ENCODE data around the gene ST3GAL6.

Gene ST3GAL6

DNA sequence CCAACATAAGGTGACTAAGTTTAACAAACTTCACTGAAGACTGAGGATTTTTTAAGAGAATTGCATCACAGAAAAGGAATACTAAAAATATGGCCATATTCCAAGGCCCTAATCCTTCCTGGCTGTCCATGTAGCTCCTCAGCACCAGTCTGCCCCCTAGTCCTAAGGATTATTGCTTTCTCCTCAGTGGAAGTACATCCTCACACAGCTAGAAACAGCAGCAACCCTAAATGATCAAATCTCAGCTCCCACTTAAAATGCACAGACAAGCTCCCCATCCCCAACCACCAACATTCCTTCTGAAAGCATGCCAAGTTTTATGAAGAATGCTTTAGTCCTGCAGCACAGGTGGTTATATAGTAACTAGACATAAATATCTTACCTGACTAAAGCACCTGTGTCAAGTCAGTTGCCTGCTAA lies 14.7 kb downstream of the ST3GAL6 start:
- no peak for DNase-seq

DNA sequence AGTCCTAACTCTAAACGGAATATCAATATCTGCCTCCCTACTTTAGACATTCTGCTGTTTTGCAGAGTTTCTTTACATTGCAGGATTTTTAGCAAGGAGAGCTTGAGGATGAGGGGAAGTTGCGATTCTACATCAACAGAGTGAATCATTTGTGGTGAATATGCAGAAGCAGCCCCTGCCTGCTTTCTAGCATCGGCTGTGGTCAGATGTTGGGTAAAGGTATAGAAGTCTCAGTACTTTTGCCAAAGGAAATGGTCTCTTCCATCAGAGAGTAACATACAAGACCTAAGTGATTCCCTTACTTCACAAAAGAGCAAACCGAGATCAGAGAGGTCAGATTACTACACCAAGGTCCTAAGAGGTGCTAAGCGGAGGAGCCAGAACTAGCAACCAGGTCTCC lies 15.2 kb downstream of the ST3GAL6 start:
- DNase-seq, result no peak

DNA sequence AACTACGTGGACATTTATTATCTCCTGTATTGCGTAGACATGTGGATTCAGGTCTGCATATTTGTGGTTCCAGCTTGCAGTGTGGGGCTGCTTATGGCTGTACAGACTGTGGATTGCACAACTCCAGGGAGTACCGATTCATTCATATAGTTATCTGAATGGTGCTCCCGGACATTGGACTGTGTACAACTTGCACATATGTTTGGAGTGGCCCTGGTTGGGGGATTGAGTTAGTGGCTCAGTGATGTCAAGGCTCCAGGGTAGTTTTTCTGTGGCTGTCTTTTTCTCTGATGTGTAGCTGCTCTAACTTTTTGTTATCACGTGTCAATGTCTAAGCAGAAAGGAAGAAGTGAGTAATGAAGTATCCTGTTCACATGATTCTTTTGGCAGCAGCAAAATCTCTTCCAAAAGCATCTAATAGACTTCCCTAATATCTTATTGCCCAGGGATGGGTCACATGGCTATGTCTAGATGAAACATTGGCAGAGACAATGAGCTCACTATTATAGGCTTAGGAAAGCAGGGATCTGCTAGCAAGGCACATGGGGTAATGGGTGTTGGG lies 15.8 kb downstream of the ST3GAL6 start:
- DNase-seq, result no peak

DNA sequence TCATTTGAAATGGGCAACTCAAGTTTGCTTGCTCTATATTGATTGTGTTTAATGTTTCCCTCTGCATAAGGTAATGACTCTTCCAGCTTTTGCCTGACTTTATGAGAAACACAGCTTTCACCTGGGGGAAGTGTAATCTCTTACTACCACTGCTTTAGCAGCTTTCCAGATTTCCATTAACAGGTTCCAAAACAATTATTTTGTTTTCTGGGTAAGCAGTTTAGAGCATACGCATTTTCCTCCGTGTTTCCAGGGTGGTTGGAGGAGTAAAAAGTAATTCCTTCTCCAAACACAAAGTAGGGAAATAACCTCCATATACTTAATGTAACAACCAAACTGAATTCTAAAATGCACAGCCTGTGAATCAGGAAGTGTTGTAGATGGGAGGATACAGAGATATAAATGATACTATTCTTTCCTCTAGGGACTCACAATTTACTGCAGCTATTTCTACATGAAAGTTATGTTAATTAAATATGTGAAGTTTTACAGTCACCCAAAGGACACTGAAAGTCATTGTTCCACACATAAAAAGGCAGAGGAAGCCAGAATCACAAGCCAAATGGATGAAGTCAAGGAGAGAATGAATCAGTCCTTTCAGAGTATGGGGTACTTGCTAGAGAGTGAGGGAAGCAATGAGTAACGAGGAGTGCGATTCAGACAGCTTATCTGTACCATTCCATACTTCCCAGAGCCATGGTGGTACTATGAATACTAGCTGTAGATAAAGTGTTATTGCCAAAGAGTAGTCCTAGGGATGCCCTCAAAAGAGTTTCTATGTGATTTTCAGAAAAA lies 16.6 kb downstream of the ST3GAL6 start:
- DNase-seq, result no peak

- no peak for DNase-seq
Measured at GRCh38 chr3:98780343-98780742, 17.2 kb downstream of the ST3GAL6 start.

DNA sequence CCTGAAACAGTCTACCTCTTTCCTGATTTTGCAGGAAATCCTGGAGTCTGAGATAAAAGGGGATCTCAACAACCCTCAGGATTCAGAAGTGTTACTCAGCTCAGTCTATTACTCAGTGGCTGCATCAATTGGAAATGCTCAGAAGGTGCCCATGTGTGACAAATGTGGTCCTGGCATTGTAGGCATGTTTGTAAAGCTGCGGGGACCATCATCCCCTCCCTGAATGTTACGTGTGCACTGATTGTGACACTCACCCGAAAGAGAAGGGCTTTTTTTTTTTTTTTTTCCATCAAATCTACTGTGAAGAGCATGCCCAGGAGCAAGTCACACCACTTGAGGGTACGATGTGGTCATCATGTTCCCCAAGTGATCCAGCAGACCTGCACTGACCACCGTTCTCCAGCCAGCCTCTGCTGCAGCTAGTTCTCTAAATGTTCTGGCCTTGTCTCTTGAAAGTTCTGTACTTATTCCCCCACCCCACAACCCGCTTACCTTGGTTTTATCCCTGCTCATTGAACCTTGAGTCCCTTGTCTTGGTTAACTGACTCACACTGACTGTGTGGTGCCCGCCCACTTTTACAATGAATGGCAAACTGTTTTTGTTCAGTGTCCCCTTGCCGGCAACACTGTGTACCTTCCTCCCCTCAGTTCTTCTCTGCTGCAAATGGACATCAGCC lies 19.8 kb downstream of the ST3GAL6 start:
- no peak for DNase-seq

- no peak for DNase-seq
Measured at GRCh38 chr3:98784042-98784441, 20.9 kb downstream of the ST3GAL6 start.

DNA sequence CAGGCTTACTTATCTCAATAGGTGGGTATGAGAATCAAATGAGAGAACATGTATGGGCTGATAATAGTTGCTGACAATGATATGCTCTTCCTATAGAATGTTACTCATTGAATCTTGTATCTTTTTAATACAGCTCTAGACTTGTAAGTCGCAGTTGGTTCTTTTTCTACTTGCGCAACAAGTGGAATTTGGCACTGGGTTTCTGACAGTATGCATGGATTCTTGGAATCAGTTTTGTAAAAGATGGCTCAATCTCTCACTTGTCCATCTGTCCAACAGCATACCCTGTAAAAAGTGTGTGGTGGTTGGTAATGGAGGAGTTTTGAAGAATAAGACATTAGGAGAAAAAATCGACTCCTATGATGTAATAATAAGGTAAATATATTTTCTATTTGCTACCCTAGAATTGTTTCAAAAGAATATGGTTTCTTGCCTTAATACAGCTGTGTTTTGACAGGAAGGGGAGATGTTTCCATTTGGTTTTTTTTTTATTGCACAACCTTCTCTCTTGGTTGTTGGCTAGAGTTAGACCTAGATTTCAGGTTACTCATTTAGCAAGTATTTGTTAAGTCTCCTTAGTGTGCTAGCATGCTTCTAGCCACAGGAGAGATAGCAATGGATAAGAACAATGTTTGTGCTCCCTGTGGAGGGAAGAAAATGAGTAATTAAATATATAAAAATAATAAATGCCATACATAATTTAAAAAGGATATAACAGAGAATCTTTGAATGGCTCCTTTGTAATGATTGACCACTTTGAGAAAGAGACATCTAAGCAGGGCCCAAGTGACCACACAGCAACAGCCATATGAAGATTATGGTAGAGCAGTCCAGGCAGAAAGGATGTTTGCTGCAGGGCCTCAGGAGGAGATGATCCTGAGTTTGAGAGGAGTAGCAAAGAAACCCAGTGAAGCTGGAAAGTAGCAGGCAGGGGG lies 21.8 kb downstream of the ST3GAL6 start:
- DNase-seq, result no peak

DNA sequence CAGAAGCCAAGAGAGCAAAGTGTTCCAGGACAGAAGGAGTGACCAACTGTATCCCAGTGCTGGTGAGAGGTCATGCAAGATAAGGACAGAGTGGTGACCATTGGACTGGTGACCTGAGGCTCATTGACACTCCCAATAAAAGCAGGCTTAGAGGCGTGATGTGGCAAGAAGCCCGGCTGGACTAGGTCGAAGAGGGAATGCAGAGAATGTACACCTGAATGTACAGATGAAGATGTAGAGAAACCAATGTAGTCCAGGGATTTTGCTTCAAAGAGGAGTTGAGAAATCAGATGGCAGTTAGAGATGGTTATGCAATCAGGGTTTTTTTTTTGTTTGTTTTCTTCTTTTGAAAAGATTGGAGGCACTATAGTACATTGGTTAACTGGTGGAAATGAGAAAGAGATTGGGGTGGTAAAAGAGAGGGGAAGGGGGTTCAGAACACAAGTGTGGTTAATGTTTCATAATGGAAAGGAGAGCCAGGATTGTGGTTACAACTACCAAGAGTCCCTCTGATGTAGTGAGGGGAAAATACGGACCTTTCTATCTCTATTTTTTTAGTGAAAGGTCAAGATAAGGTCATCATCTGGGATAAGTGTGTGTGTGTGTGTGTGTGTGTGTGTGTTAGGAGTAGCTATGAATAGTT lies 23.3 kb downstream of the ST3GAL6 start:
- no peak for DNase-seq

- no peak for DNase-seq
Measured at GRCh38 chr3:98787181-98787580, 24.0 kb downstream of the ST3GAL6 start.

GRCh38 chr3:98788651-98789050 lies 25.5 kb downstream of the ST3GAL6 start:
- no peak for DNase-seq

- DNase-seq, result no peak
Measured at GRCh38 chr3:98791341-98792325, 28.5 kb downstream of the ST3GAL6 start.

GRCh38 chr3:98793971-98794370 lies 30.8 kb downstream of the ST3GAL6 start:
- no peak for DNase-seq

DNA sequence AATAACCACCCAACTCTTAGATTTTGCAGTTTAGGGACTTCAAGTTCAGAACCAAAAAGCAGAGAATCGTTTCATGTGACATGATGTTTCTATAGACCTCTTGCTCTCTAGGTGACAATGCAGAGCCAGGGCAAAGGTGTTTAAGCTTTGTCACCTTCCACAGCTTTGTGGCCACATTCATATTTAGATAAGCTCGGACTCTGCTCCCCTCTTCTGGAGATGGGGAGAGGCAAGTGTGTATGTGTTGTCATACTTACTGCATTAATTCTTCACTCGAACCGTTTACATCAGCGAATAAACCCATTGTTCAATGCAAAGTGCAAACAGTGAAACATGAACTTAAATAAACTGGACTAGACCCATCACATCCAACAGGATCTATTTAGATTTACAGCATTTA lies 33.2 kb downstream of the ST3GAL6 start:
- no peak for DNase-seq

- DNase-seq, result no peak
Measured at GRCh38 chr3:98797905-98798304, 34.8 kb downstream of the ST3GAL6 start.

GRCh38 chr3:98798820-98799219 lies 35.7 kb downstream of the ST3GAL6 start:
- DNase-seq, result no peak

GRCh38 chr3:98799479-98799878 lies 36.3 kb downstream of the ST3GAL6 start:
- DNase-seq, result no peak

- no peak for DNase-seq
Measured at GRCh38 chr3:98800401-98800800, 37.3 kb downstream of the ST3GAL6 start.

DNA sequence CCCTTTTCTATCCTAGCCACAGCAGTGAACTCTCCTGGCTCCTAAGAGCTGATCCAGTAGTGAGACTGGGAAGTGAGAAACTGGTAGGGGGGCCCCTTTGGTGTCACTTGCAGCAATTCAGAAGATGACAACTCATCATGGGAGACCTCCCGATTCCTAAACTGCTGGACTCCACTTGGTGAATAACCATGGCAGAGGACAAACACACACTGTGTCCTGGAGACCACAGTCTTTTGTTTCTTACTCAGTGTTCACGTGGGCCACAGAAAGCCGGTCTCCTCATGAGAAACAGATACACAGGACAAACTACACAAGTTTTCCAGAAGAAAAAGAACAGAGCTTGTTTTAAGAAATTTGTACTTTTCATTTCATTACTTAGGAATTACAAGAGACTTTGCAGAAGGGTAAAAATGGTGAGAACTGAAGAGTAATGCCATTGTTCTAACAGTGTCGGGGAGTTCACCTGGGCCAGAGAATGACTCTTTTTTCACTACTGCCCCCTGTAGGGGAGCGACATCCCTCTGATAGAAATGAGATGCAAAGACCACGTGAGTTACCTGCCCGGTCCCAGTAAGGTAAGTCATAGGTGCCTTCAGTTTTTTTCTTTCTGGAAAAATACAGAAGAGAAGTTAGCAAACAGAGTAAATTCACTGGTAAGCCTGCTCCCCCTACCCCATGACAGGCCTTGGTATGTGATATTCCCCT lies 38.1 kb downstream of the ST3GAL6 start:
- DNase-seq, result no peak

DNA sequence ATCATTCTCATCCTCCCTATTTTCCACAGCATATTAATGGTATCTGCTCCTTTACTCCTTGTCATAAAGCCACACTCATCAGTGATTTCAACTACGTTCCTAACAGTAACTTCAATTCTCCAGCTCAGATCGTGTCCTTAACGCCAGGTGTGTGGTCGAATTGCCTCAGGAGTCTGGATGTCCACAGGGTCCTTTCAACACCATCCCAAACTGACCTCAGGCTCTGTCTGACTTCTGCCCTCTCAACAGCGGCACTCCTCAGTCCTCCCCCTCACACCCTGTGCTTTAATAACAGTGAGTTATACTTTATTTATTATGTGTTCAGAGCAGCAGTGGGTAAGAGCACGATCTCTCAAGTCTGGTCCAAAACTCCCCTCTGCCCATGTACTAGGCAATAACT lies 42.4 kb downstream of the ST3GAL6 start:
- no peak for DNase-seq

DNA sequence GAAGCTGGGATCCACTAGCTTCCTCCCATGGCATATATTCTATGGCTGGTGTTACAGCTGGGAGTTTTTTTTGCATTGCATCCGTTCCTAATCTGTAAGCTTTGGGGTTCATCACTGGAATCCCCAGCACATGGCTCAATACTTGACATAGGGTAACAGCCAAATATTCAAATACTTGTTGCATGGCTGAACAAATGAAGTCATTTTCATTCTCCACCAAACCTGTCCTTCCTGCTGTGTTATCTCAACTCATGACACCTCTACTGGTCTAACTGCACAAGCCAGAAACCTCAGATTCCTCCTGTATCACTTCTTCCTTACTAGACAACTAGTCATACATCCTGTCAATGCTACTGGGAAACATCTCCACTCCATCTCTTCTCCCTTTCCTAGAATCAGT lies 43.4 kb downstream of the ST3GAL6 start:
- no peak for DNase-seq
